OCI-M1 (cell line): ENCODE measurements around the gene TEX51.
A peak's percentile ranks its signal among the peaks of the same experiment; 100 is the strongest.

Source experiments
- DNase-seq: peaks from one replicate; lab custom pipeline; 2025; lab: John Stamatoyannopoulos, UW

Gene TEX51

DNA sequence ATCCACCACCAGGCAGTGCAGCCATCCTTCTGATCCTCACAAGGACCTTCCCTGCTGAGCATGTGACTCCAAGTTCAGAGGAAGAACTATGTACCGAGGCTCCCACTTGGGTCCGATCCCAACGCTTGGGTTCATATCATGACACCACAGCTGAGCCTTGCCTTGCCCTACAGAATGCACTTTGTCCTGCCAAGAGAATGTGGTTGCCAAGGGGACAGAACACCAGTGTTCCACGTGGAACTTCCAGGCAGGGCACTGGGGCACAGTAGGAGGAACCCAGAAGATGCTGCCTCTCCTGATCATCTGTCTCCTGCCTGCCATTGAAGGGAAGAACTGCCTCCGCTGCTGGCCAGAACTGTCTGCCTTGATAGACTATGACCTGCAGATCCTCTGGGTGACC is at the start of gene TEX51:
TSS of gene TEX51 (plus strand) at position 255 of the 400 bp plus-strand sequence. CDS start at position 284, 29 bp downstream.
- DNase-seq = no peak

- DNase-seq = no peak
Observed at GRCh38 chr2:126849054-126849453, 49.6 kb upstream of the TEX51 start.

DNA sequence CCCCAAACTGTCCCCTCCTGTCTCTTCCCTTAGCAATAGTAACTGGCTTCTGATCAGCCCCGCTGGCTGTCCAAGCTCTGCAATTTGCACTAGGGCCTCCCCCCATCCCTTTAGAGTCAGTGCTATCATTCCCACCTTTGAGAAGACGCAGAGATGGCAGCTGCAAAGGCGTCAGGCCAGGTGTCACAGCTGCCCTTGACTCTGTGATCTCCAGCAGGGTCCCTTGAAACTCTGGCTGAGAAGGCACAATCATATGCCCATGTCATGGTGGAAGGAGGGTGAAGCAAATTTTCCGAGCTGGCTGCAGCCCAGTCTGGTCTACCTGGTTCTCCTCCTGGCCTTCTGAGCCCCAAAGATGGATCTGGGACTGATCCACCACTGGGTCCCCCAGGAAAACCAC is 49.2 kb upstream of the TEX51 start:
- DNase-seq = no peak

DNA sequence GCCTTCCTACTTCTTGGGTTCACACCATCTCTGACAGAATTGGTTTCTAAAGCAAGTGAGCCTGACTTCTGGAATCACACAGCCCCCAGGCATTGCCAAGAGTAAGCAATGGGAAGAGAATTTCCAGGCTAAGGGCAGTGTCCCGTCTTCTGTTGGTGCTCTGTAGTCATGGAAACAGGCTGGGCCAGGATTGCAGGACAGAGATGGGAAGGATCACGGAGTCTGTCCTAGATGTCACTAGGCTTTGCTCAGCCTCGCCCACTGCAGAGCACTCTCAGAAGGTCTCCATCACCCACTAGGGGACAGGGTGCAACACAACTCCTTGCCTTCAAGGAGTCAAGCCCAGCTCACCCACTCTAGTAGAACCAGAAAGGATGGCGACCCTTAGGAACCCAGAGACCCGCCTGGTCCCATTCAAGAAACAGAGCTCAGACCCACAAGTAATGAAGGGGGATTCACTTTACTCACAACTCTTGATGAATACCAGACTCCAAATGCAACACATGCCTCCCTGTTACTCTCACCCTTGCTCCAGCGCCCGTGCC is 48.6 kb upstream of the TEX51 start:
- DNase-seq = no peak

GRCh38 chr2:126850940-126851339 is 47.8 kb upstream of the TEX51 start:
- no peak for DNase-seq

- DNase-seq = no peak
Observed at GRCh38 chr2:126851756-126852155, 46.9 kb upstream of the TEX51 start.

GRCh38 chr2:126852361-126852760 is 46.3 kb upstream of the TEX51 start:
- DNase-seq = no peak

GRCh38 chr2:126855606-126856005 is 43.1 kb upstream of the TEX51 start:
- no peak for DNase-seq

DNA sequence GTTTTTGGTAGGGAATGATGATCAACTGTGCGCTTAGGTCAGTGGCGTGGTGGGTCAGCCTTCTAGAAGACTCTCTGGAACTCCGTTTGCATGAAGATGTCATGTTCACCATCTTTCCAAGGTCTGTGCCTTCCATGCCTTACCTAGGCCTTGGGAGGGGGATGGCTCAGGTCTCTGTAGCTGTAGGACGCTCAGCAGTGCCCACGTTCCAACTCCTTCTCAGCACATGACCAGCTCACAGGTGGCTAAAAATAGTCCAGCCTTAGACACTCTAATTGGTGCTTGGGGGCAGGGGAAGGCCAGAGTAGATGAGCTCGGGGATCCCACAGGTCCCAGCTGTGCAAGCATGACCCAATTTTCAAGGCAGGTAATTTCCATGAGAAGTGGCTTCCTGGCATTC is 42.3 kb upstream of the TEX51 start:
- DNase-seq = no peak

- no peak for DNase-seq
Observed at GRCh38 chr2:126857502-126857901, 41.2 kb upstream of the TEX51 start.

DNA sequence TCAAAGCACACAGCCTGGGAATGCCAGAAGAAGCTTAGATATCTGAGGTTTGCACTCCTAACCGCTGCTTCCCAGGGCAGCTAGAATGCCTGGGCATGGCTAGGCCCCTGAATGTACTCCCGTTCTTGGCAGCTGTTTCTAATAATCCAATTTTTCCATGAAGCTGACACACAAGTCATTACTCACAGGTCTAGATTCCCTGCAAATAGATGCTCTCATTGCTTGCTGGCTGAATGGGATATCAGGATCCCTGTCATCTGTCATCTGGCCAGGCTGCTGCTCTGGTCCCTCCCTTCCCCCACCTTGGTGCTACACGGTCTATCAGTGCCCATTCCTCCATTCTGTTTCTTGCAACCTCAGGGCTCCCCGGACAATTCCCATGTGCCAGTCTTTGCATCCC is 40.7 kb upstream of the TEX51 start:
- DNase-seq = no peak

DNA sequence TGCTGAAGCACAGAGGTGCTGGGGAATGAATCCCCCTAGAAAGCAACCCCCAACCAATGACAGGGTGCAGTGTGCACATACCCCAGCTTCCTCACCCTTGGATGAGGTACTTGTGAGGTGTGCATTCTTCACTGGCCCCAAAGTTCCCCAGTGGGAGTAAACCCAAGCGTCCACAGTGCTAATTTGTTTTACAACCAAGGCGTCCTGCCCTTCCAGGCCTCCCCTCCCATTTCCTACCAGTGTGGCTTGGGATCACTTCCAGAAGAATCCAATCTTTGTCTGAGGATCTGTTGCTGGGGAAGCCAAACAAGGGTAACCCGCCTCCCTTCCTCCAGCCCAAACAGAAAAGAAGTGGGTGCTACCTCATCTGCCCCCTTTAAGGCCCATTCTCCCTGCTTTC is 40.3 kb upstream of the TEX51 start:
- DNase-seq = no peak

DNA sequence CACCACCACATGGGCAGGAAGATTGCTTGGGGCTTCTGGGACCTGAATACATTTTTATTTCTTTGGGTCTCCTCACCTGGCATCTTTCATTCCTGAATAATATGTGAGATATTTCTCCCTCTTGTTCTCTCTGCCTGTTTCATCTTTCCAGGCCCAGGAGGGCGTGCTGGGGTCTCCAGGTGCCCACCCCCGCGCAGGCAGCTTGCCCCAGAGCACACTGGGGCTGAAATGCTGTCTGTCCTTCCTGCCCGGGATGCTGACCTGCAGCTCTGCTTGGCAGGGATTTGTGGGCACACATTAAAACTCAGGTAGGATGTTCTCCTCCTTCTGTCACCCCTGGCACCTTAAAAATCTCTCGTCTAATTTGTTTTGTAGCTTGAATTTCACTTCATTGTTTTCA is 39.7 kb upstream of the TEX51 start:
- no peak for DNase-seq

DNA sequence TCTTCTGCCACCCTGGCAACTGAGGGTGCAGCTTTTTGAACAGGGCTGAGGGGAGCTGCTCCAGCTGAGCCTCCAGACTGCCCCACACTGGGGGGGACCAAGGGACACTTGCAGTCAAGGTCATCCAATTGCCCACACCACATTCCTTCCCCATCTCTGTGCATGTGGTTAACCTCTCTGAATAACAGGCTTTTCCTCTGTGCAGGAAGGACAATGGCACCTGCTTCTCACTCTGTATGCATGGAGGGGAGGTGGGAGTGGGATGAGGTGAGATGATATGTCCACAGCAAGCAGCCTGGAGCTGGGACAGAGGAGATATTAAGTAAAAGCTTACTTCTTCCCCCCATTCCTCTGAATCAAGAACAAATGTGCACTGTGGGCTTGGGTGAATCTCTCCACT is 39.1 kb upstream of the TEX51 start:
- DNase-seq = no peak

- DNase-seq = no peak
Observed at GRCh38 chr2:126860385-126860784, 38.3 kb upstream of the TEX51 start.

DNA sequence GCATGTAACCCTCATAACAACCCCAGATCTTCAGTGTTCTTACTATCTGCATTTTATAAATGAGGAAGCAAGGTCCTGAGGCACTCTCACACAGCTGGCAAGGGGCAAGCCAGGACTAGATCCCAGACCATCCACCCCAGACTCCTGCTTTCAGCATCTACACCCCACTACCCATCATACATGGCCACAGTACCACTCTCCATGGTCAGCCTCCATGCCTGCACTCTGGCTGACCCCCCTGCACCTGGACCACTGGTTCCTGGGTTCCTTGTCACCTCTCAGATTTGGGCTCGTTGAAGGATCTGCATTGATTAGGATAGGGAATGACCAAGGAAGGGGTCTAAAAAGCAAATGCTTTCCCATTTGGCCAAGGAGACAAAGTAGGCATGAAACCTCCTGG is 36.0 kb upstream of the TEX51 start:
- no peak for DNase-seq

GRCh38 chr2:126863336-126864015 is 35.2 kb upstream of the TEX51 start:
- no peak for DNase-seq

DNA sequence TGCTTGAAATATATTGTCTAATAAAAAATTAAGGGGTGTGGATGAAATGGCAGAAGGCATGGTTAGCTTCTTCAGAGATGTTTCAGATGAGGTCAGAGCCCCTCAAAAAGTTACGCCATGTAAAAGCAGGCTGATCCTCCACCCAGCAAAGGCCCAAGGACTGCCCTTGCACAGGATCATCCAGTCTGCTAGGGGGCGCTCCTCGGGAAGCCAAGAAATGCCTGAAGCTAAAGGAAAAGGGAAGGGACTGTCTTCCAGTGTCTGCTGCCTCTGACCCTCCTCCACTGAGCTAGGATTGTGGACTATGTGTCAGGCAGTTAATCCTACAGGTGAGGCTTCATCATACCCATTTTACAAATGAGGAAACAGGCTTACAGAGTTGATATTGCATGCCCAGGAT is 33.8 kb upstream of the TEX51 start:
- DNase-seq = peak; percentile 29

- DNase-seq = no peak
Observed at GRCh38 chr2:126866451-126866850, 32.2 kb upstream of the TEX51 start.

DNA sequence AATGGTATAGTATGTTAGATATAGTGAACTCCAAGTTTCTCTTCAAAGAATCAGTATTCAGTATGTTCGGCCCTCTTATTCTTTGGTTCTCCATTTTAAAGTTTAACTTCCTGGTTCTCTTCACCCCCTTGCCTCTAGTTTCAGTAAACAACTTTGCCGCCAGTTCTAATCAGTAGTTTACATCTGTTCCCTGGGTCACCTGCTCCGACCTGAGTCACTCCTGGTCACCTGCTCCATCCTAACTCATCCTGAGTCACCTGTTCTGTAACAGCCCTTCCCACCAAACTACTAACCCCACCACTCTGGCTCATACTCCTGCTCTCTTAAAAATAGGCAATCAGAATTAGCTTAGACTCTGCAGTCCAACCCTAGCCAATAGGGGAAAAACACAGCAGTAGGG is 23.7 kb upstream of the TEX51 start:
- no peak for DNase-seq

DNA sequence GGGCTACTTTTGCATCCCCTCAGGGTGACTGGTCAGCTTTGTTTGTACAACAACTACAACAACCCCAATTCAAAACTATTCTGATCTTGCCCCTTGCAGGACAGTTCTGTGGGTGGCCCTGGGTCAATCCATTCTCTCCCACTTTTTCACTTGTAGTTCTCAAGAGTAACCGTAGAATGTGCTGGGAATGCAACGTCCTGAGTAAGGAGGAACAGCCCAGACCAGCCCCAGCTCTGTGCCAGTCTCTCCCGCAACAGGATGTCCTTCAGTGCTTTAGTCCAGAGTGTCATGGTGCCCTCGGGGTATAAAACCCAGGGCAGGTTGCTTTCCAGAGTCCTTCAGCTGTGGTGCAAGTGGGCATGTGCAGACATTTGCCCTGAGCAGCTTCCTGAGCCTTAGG is 22.1 kb upstream of the TEX51 start:
- DNase-seq = no peak

DNA sequence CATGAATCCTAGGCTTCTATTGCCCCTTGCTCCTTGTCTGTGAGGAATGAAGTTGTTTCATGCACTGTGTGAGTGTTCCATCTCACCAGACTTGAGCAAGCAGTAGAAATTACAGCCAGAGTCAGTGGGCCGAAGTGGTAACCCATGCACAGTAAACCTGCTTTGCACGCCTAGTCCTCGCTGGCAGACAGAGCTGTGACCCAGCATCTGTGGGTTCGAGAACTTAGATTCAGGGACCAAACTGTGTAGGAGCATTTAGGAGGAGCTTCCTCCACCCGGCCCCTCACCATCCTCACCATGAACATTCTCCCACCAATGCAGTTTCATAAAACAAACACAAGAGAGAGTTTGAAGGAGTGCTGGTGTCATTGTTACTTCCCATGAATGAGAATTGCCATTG is 21.6 kb upstream of the TEX51 start:
- no peak for DNase-seq

DNA sequence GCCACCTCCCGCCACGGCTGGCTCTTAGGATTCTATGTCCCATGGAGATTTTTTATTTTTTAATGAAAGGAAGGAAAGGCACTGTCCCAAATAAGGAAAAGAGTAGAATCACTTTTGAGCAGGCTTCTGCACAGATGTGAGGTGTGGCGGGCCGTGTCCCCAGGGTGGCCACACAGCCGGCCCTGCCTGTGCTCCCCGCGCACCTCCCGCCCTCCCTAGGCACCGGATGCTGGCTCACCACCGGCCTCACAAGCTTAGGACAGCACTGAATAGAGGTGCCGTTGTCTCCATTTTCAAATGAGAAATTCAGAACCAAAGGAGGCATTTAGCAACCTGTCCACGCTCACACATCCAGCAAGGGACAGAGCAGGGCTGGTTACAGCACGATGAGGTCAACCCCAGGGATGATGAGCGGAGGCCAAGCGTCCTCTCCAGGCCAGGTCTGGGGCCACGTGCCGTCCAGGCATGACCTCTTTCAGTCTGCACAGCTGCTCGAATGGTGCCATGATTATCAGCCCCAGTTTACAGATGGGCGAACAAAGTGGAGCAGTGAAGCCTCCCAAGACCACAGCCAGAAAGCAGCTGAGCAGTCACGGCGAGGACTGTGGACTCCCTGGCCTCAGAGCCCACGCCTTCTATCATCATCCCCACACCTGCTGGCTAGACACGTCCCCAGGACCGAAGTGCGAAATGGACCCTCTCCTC is 20.7 kb upstream of the TEX51 start:
- no peak for DNase-seq

GRCh38 chr2:126878601-126879000 is 20.1 kb upstream of the TEX51 start:
- DNase-seq = no peak
